Thoracic aorta (tissue), 2 donors: ENCODE data around the gene DCC. TPM values are rescaled to one million over a fixed set of nuclear protein-coding genes. Genes with fewer than 3 reads are reported as not detected.

Experiments
- ATAC-seq: fragments of 150-250 bp; one replicate; pipeline ENCODE4 v1.8.0; 2017; ENCODE audit warnings: low read depth; ENCODE audit not compliant: insufficient number of reproducible peaks, low FRiP score
- DNase-seq: peaks from one replicate; pipeline ENCODE4 v3.0.0-alpha.2; 2020; ENCODE audit warnings: low spot score
- H3K27ac ChIP-seq, 2 donors: fragments of 200-600 bp; sonication (generic); 1 replicate in 1 of 2; 2 replicates in 1 of 2; pipeline ENCODE4 v1.5.1; 2016; ENCODE audit warnings: mild to moderate bottlenecking in 2 of 2, moderate library complexity in 2 of 2
- H3K27me3 ChIP-seq: fragments of 200-600 bp; sonication (generic); replicated peaks from 2 replicates; pipeline ENCODE4 v1.6.0; 2016; ENCODE audit warnings: mild to moderate bottlenecking; ENCODE audit not compliant: insufficient read depth
- H3K36me3 ChIP-seq: fragments of 200-600 bp; sonication (generic); one replicate; pipeline ENCODE4 v1.5.1; 2016
- H3K4me1 ChIP-seq, 2 donors: fragments of 200-600 bp; sonication (generic); 1 replicate in 1 of 2; 2 replicates in 1 of 2; pipeline versions ENCODE4 v1.5.1 to v1.6.0; 2016; ENCODE audit warnings: low read depth in 2 of 2, mild to moderate bottlenecking in 1 of 2; ENCODE audit not compliant: control insufficient read depth in 1 of 2
- H3K4me3 ChIP-seq: fragments of 200-600 bp; sonication (generic); 2 replicates; pipeline ENCODE4 v1.5.1; 2016; ENCODE audit warnings: mild to moderate bottlenecking
- H3K9me3 ChIP-seq: fragments of 200-600 bp; sonication (generic); 2 replicates; pipeline ENCODE4 v1.5.1; 2016
- CTCF ChIP-seq: fragments of 200-600 bp; sonication (generic); IDR thresholded peaks from one replicate; pipeline ENCODE4 v1.5.1; 2019; ENCODE audit warnings: antibody characterized with exemption
- total RNA-seq, 2 donors: library from RNA; depleted of rRNA; stranded (reverse); fragments of >200 nt; gene quantifications; one replicate each; pipeline versions ENCODE4 v1.1.0 to v1.2.3, GENCODE V29; 2016

Gene DCC
- total RNA-seq, 2 donors from 2014 or later: not detected

GRCh38 chr18:52685316-52685715, 345.3 kb downstream of the DCC start:
- Histone ChIP-seq H3K27ac (no peak overlapping the region), H3K4me1 (no peaks in the 10 kb centered on the region), H3K4me3 (no peak overlapping the region), H3K9me3 (no peaks in the 10 kb centered on the region), H3K27me3 (no peaks in the 10 kb centered on the region), H3K36me3 (no peaks in the 10 kb centered on the region)
- DNase-seq (no peak), ATAC-seq (no peak)
- TF ChIP-seq CTCF: no peak

GRCh38 chr18:52691841-52692240, 351.8 kb downstream of the DCC start:
- no peak for DNase-seq
- Histone ChIP-seq H3K27me3 (no peaks in the 10 kb centered on the region), H3K4me3 (no peak overlapping the region), H3K9me3 (no peaks in the 10 kb centered on the region), H3K4me1 (no peaks in the 10 kb centered on the region), H3K27ac (no peak overlapping the region), H3K36me3 (no peaks in the 10 kb centered on the region)
- no peak for TF ChIP-seq CTCF
- no peak for ATAC-seq

DNA sequence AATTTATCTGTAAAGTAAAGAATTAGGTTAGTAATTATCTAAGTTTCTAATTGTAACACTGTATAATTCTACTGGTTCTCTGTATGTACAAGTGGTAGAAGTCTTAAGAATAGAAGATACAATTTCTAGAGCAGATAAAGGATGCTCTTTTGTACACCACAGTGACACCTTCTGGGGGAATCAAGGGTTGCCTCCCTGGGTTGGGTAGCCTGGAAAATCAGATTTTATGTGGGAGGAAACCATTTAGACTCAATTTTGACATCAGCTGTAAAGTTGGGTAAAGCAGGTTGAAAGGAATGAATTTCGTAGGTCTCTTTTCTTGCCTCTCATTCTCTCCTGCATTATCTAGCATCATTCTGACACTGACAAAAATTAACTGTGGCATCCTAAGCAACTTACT, 354.8 kb downstream of the DCC start:
- DNase-seq: no peak
- H3K27ac ChIP-seq: no peak overlapping the region
- H3K27me3 ChIP-seq: no peaks in the 10 kb centered on the region
- H3K9me3 ChIP-seq: no peaks in the 10 kb centered on the region
- no peak for TF ChIP-seq CTCF
- ATAC-seq: no peak
- no peak overlapping the region for H3K4me3 ChIP-seq
- no peaks in the 10 kb centered on the region for H3K36me3 ChIP-seq
- H3K4me1 ChIP-seq: no peaks in the 10 kb centered on the region

GRCh38 chr18:52700116-52700515, 360.1 kb downstream of the DCC start:
- DNase-seq (no peak), ATAC-seq (no peak)
- Histone ChIP-seq H3K4me1 (no peaks in the 10 kb centered on the region), H3K27me3 (no peaks in the 10 kb centered on the region), H3K9me3 (no peaks in the 10 kb centered on the region), H3K4me3 (no peak overlapping the region), H3K36me3 (no peaks in the 10 kb centered on the region), H3K27ac (no peak overlapping the region)
- no peak for TF ChIP-seq CTCF

DNA sequence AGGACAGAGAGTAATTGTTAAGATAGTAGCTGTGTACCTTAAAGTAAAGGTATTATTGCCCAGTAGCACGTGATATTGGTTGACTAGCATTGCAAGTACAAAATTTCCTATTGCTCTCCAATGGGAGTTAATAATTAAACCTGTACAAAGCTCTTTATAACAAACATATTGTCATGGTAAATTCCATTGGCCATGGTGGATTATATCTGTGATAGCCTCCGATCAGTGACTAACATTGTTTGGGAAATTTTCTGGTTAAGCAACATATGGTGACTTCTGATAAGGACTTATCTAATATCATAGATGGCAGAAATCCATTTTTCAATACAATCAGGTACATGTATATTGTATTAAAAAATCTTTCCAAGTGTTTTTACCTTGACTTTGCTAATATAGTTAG, 360.8 kb downstream of the DCC start:
- DNase-seq (no peak), ATAC-seq (no peak)
- Histone ChIP-seq H3K4me1 (no peaks in the 10 kb centered on the region), H3K36me3 (no peaks in the 10 kb centered on the region), H3K27me3 (no peaks in the 10 kb centered on the region), H3K27ac (no peak overlapping the region), H3K4me3 (no peak overlapping the region), H3K9me3 (no peaks in the 10 kb centered on the region)
- TF ChIP-seq CTCF: no peak
